GM18511 (cell line): ENCODE measurements around the gene TRIM15.
"Not testable (repeated sequence)": the region's sequence is repeated elsewhere in the genome, so short reads cannot be mapped to it uniquely, and the experiment has no call there.

ENCODE experiments used
- ATAC-seq: cut with Tn5 transposase; IDR thresholded peaks from one replicate; pipeline ENCODE4 v1.9.1; 2021; ENCODE audit warnings: mild to moderate bottlenecking, moderate library complexity; ENCODE audit not compliant: unreplicated experiment

Gene TRIM15

GRCh38 chr6:30160785-30161531 is 2.4 kb upstream of the TRIM15 start, which contains the start of gene TRIM10:
TSS of gene TRIM10 (minus strand) at chr6:30161211. CDS start at chr6:30160858, 353 bp downstream.
- ATAC-seq: no peak

GRCh38 chr6:30162265-30163089 is 869 bp upstream of the TRIM15 start:
- no peak for ATAC-seq

- no peak for ATAC-seq
Observed at GRCh38 chr6:30163918-30164654, 740 bp downstream of the TRIM15 start.

- no peak for ATAC-seq
Observed at GRCh38 chr6:30164714-30165113, 1.4 kb downstream of the TRIM15 start.

- not testable (repeated sequence) for ATAC-seq
Observed at GRCh38 chr6:30165238-30165637, 1.9 kb downstream of the TRIM15 start.

GRCh38 chr6:30167101-30167500 is 3.8 kb downstream of the TRIM15 start:
- no peak for ATAC-seq

- no peak for ATAC-seq
Observed at GRCh38 chr6:30168741-30169140, 5.4 kb downstream of the TRIM15 start.

GRCh38 chr6:30169658-30170614 is 6.6 kb downstream of the TRIM15 start:
- no peak for ATAC-seq

GRCh38 chr6:30171677-30172471 is 8.5 kb downstream of the TRIM15 start:
- ATAC-seq: no peak

GRCh38 chr6:30172681-30173080 is 9.3 kb downstream of the TRIM15 start:
- no peak for ATAC-seq

- no peak for ATAC-seq
Observed at GRCh38 chr6:30175765-30176164, 12.4 kb downstream of the TRIM15 start.

- ATAC-seq: no peak
Observed at GRCh38 chr6:30178837-30179236, 15.5 kb downstream of the TRIM15 start.

GRCh38 chr6:30180145-30180544 is 16.8 kb downstream of the TRIM15 start:
- ATAC-seq: no peak

- no peak for ATAC-seq
Observed at GRCh38 chr6:30184417-30185031, 21.2 kb downstream of the TRIM15 start.

GRCh38 chr6:30185846-30186484 is 22.6 kb downstream of the TRIM15 start:
- no peak for ATAC-seq

GRCh38 chr6:30188541-30188940 is 25.2 kb downstream of the TRIM15 start:
- ATAC-seq: no peak

- ATAC-seq: no peak
Observed at GRCh38 chr6:30192076-30192475, 28.7 kb downstream of the TRIM15 start.
